DMS53 treated with DMSO at 0.1 percent for 48 hours (cell line): Measurements from ENCODE around the gene CACNG7.

Experiments used
- DNase-seq: peaks from one replicate; lab custom pipeline; 2025; ENCODE audit not compliant: unreplicated experiment; lab: John Stamatoyannopoulos, UW

Gene CACNG7

GRCh38 chr19:53878776-53879139 is 30.3 kb upstream of the CACNG7 start:
- DNase-seq, result no peak

GRCh38 chr19:53879140-53880081 is 29.7 kb upstream of the CACNG7 start:
- no peak for DNase-seq

GRCh38 chr19:53880711-53881481 is 28.2 kb upstream of the CACNG7 start:
- no peak for DNase-seq

GRCh38 chr19:53881482-53882390 is 27.3 kb upstream of the CACNG7 start, which contains the start of gene PRKCG:
Gene PRKCG (plus strand): TSS chr19:53882197. CDS start chr19:53882495, 298 bp downstream.
- no peak for DNase-seq

- no peak for DNase-seq
Measured at GRCh38 chr19:53882391-53883050, 26.6 kb upstream of the CACNG7 start.

- no peak for DNase-seq
Measured at GRCh38 chr19:53883231-53883661, 25.8 kb upstream of the CACNG7 start.

GRCh38 chr19:53883741-53884140 is 25.3 kb upstream of the CACNG7 start:
- no peak for DNase-seq

- DNase-seq, result no peak
Measured at GRCh38 chr19:53884256-53884655, 24.8 kb upstream of the CACNG7 start.

- DNase-seq, result no peak
Measured at GRCh38 chr19:53885036-53885435, 24.0 kb upstream of the CACNG7 start.

- DNase-seq, result no peak
Measured at GRCh38 chr19:53892301-53892980, 16.6 kb upstream of the CACNG7 start.

- DNase-seq, result no peak
Measured at GRCh38 chr19:53892981-53893325, 16.1 kb upstream of the CACNG7 start.

GRCh38 chr19:53894707-53895106 is 14.4 kb upstream of the CACNG7 start:
- no peak for DNase-seq

GRCh38 chr19:53896682-53897081 is 12.4 kb upstream of the CACNG7 start:
- DNase-seq, result no peak

GRCh38 chr19:53897459-53897858 is 11.6 kb upstream of the CACNG7 start:
- no peak for DNase-seq

GRCh38 chr19:53898166-53898565 is 10.9 kb upstream of the CACNG7 start:
- no peak for DNase-seq

GRCh38 chr19:53898636-53899341 is 10.3 kb upstream of the CACNG7 start:
- no peak for DNase-seq

GRCh38 chr19:53900191-53900860 is 8.8 kb upstream of the CACNG7 start:
- DNase-seq, result no peak

GRCh38 chr19:53903055-53903680 is 5.9 kb upstream of the CACNG7 start:
- no peak for DNase-seq
